Ishikawa (cell line): ENCODE data around the gene NR1D1.

Experiments used
- REST ChIP-seq: IDR thresholded peaks from 2 replicates; pipeline ENCODE4 v1.6.1; 2012; ENCODE audit warnings: low read depth, mild to moderate bottlenecking
- ZBTB7A ChIP-seq: IDR thresholded peaks from 2 replicates; pipeline ENCODE4 v1.6.1; 2012; ENCODE audit warnings: low read depth

DNA sequence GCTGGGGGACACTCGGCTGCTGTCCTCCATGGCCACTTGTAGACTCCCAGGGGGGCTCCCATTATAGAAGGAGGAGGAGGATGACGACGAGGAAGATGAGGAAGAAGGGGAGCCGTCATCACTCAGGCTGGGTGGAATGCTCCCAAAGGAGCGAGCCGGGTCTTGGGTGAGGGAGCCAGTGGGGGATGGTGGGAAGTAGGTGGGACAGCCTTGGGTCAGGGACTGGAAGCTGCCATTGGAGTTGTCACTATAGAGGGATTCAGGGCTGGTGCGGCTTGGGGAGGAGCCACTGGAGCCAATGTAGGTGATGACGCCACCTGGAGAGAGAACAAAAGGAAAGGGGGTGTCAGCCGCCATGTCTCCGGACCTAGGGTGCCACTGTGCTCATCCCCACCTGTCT, 3.3 kb downstream of the NR1D1 start:
- TF ChIP-seq REST, result no peak
- TF ChIP-seq ZBTB7A, result no peak
